Measurements from ENCODE around the gene TMEM44.

Gene TMEM44

GRCh38 chr3:194562986-194563385, 70.2 kb downstream of the TMEM44 start:
- no peak for TF ChIP-seq CTCF (IDR thresholded peaks at IDR 0.05; ENCODE audit: low read depth, low read length)
- no peaks in the 10 kb centered on the region for H3K4me1 ChIP-seq

GRCh38 chr3:194561306-194561974, 71.8 kb downstream of the TMEM44 start:
- Histone ChIP-seq H3K4me3 (ENCODE audit: low read depth, low read length) (no peak overlapping the region), H3K27me3 (no peaks in the 10 kb centered on the region), H3K4me1 (no peaks in the 10 kb centered on the region), H3K36me3 (no peaks in the 10 kb centered on the region), H3K9me3 (no peaks in the 10 kb centered on the region)
- TF ChIP-seq CTCF (IDR thresholded peaks at IDR 0.05; ENCODE audit: low read depth, low read length): no peak
- DNase-seq: no peak

More at GRCh38 chr3:194562986-194563385, 70.2 kb downstream of the TMEM44 start:
- no peaks in the 10 kb centered on the region for H3K9me3 ChIP-seq
- H3K4me3 ChIP-seq (ENCODE audit: low read depth, low read length): no peak overlapping the region
- no peak for DNase-seq
- no peaks in the 10 kb centered on the region for H3K27me3 ChIP-seq
- no peaks in the 10 kb centered on the region for H3K36me3 ChIP-seq

GRCh38 chr3:194560047-194560446, 73.2 kb downstream of the TMEM44 start:
- no peak for TF ChIP-seq CTCF (IDR thresholded peaks at IDR 0.05; ENCODE audit: low read depth, low read length)
- no peaks in the 10 kb centered on the region for H3K4me1 ChIP-seq
- no peaks in the 10 kb centered on the region for H3K27me3 ChIP-seq
- H3K9me3 ChIP-seq: no peaks in the 10 kb centered on the region
- H3K36me3 ChIP-seq: no peaks in the 10 kb centered on the region
- no peak overlapping the region for H3K4me3 ChIP-seq (ENCODE audit: low read depth, low read length)
- no peak for DNase-seq

- no peaks in the 10 kb centered on the region for H3K27me3 ChIP-seq
- H3K36me3 ChIP-seq: no peaks in the 10 kb centered on the region
- H3K9me3 ChIP-seq: no peaks in the 10 kb centered on the region
- no peak for DNase-seq
- no peak for TF ChIP-seq CTCF (IDR thresholded peaks at IDR 0.05; ENCODE audit: low read depth, low read length)
- no peak overlapping the region for H3K4me3 ChIP-seq (ENCODE audit: low read depth, low read length)
- no peaks in the 10 kb centered on the region for H3K4me1 ChIP-seq
These were observed 73.7 kb downstream of the TMEM44 start for GRCh38 chr3:194559530-194559929.

GRCh38 chr3:194556086-194557056, 76.8 kb downstream of the TMEM44 start:
- no peaks in the 10 kb centered on the region for H3K36me3 ChIP-seq
- no peak for DNase-seq
- no peak overlapping the region for H3K4me3 ChIP-seq (ENCODE audit: low read depth, low read length)
- TF ChIP-seq CTCF (IDR thresholded peaks at IDR 0.05; ENCODE audit: low read depth, low read length): no peak
- H3K27me3 ChIP-seq: no peaks in the 10 kb centered on the region
- no peaks in the 10 kb centered on the region for H3K4me1 ChIP-seq
- no peaks in the 10 kb centered on the region for H3K9me3 ChIP-seq
